ENCODE measurements around the gene PHETA1. TPM values are rescaled to one million over a fixed set of nuclear protein-coding genes. Genes with fewer than 3 reads are reported as not detected.
"Not testable (repeated sequence)": the region's sequence is repeated elsewhere in the genome, so short reads cannot be mapped to it uniquely, and the experiment has no call there.

Gene PHETA1
- total RNA-seq, 1 experiment from 2014 or later = 3.4 TPM

DNA sequence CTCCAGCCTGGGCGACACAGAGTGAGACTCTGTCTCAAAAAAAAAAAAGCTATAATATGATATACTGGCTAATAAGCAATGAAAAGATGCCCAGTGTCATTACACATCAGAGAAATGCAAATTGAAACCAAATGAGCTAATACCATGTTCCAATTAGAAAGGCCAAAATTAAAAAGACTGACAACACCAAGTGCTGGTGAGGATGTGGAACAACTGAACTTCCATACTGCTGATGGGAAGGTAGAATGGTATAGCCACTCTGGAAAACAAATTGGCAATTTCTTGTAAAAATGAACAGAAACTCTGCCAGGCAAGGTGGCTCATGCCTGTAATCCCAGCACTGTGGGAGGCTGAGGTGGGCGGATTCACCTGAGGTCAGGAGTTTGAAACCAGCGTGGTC lies 8.5 kb upstream of the PHETA1 start:
- TF ChIP-seq, protein P1, sequence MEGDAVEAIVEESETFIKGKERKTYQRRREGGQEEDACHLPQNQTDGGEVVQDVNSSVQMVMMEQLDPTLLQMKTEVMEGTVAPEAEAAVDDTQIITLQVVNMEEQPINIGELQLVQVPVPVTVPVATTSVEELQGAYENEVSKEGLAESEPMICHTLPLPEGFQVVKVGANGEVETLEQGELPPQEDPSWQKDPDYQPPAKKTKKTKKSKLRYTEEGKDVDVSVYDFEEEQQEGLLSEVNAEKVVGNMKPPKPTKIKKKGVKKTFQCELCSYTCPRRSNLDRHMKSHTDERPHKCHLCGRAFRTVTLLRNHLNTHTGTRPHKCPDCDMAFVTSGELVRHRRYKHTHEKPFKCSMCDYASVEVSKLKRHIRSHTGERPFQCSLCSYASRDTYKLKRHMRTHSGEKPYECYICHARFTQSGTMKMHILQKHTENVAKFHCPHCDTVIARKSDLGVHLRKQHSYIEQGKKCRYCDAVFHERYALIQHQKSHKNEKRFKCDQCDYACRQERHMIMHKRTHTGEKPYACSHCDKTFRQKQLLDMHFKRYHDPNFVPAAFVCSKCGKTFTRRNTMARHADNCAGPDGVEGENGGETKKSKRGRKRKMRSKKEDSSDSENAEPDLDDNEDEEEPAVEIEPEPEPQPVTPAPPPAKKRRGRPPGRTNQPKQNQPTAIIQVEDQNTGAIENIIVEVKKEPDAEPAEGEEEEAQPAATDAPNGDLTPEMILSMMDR (IDR thresholded peaks at IDR 0.05; ENCODE audit: unreplicated experiment) = no peak
- no peak overlapping the region for H3K4me3 Mint-ChIP-seq (ENCODE audit: unreplicated experiment)
- H3K27ac Mint-ChIP-seq (ENCODE audit: low read depth, unreplicated experiment) = no peak overlapping the region
- no peaks in the 10 kb centered on the region for H3K9me3 Mint-ChIP-seq (ENCODE audit: unreplicated experiment)
- peaks cover 41% of the 10 kb centered on the region for H3K27me3 Mint-ChIP-seq (ENCODE audit: insufficient read depth, unreplicated experiment)
- ChIA-PET POLR2A (no interaction called here), CTCF (interaction anchor here (0.6 to 1.6 kb wide), 3 partner anchors 19 to 284 kb away, joined by 3 to 9 read pairs (median 3); no protein-coding TSS in a partner anchor)
- H3K36me3 Mint-ChIP-seq (ENCODE audit: insufficient read depth, unreplicated experiment) = no peaks in the 10 kb centered on the region
- intact Hi-C loops (cut with micrococcal nuclease) = no loop called here
- no TSS peak for BruUV-seq (replicated peaks)
- no peak for DNase-seq (ENCODE audit: unreplicated experiment)
- no peaks in the 10 kb centered on the region for H3K4me1 Mint-ChIP-seq (ENCODE audit: insufficient read depth, unreplicated experiment)

DNA sequence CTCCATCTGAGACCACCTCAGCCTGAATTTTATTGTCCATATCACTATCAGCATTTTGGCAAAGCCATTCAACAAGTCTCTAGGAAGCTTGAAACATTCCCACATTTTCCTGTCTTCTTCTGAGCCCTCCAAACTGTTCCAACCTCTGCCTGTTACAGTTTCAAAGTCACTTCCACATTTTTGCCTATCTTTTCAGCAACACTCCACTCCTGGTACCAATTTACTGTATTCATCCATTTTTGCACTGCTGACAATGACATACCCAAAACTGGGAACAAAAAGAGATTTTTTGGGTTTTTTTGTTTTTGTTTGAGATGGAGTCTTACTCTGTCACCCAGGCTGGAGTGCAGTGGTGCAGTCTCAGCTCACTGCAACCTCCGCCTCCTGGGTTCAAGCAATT lies 4.3 kb upstream of the PHETA1 start:
- not testable (repeated sequence) for H3K4me1 Mint-ChIP-seq (ENCODE audit: insufficient read depth, unreplicated experiment); H3K36me3 Mint-ChIP-seq (ENCODE audit: insufficient read depth, unreplicated experiment)

DNA sequence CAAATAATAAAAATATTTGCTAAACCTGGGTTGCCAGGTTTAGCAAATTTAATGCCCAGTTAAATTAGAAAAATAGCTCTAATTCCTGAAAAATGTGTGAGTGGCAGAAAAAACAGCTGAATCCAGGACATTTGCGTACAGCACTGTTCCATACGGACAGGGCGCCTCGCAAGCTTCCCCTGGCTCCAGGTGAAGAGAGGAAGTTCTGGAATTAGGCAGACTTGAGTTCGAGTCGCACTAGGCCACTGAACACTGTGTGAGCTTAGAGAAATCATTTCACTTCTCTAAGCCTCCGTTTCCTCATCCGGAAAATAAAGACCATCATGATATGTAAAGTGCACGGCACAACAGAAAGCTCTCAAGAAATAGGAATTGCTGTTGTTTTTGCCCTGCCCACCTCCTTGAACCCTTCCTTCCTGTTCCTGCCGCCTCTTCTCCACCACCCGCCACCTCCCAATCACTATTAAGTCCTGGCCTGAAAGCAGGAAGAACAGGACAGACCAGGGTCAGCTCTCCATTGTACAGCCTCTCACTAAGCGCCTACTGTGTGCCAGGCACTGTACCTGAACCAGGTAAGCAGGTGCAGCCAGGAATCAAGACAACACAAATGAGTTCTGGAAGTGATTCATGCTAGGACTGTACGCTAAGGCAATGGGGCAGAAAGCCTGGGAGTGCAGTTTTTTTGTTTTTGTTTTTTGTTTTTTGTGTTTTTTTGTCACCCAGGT lies 763 bp upstream of the PHETA1 start:
- Mint-ChIP-seq H3K4me1 (ENCODE audit: insufficient read depth, unreplicated experiment) (peaks cover 25% of the 10 kb centered on the region), H3K27ac (ENCODE audit: low read depth, unreplicated experiment) (no peak overlapping the region), H3K27me3 (ENCODE audit: insufficient read depth, unreplicated experiment) (no peaks in the 10 kb centered on the region), H3K4me3 (ENCODE audit: unreplicated experiment) (peak overlapping the region; percentile 80), H3K36me3 (ENCODE audit: insufficient read depth, unreplicated experiment) (no peaks in the 10 kb centered on the region), H3K9me3 (ENCODE audit: unreplicated experiment) (no peaks in the 10 kb centered on the region)
- BruUV-seq (replicated peaks) = no TSS peak
- TF ChIP-seq, protein P1 (IDR thresholded peaks at IDR 0.05; ENCODE audit: unreplicated experiment) = no peak
- POLR2A ChIA-PET = interaction anchor here (0.6 to 2.6 kb wide), 9 partner anchors 13 to 1366 kb away, joined by 3 to 16 read pairs (median 3); no protein-coding TSS in a partner anchor
- CTCF ChIA-PET = interaction anchor here (0.6 to 1.5 kb wide), 7 partner anchors 26 to 910 kb away, joined by 3 to 10 read pairs (median 3); no protein-coding TSS in a partner anchor
- intact Hi-C loops (cut with micrococcal nuclease) = no loop called here
- no peak for DNase-seq (ENCODE audit: unreplicated experiment)

More for the DNA sequence above, 4.3 kb upstream of the PHETA1 start:
- BruUV-seq (replicated peaks); DNase-seq (ENCODE audit: unreplicated experiment); H3K27me3 Mint-ChIP-seq (ENCODE audit: insufficient read depth, unreplicated experiment); POLR2A ChIA-PET; H3K9me3 Mint-ChIP-seq (ENCODE audit: unreplicated experiment); H3K4me3 Mint-ChIP-seq (ENCODE audit: unreplicated experiment); intact Hi-C loops (cut with micrococcal nuclease); H3K27ac Mint-ChIP-seq (ENCODE audit: low read depth, unreplicated experiment): not testable (repeated sequence)
- CTCF ChIA-PET = interaction anchor here (1.4 kb wide), 1 partner anchor 78 kb away, joined by 3 read pairs; no protein-coding TSS in a partner anchor

DNA sequence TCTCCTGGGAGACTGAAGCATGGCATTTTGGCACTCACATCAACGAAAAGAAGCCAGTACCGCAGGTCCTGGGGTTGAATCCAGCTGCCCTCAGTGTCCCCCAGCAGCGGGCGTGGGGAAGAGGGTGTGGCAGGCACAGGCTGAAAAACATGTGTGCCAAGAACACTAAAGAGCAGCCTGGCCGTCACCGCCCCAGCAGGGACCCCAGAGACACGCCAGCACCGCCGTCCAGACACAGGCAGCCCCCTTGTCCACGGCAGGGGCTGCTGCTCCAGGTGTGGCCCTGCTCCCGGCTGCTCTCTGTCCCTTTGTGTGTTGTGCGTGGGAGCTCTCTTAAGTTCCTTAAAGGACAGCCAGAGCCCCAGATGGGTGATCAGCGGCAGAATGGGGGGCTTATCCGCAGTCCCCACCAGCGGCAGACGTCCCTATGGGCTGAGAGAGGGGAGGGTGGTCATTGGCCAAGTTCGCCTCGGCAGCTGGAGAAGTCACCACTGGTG lies 556 bp downstream of the PHETA1 start:
- ChIA-PET POLR2A (interaction anchor here (0.6 to 2.6 kb wide), 4 partner anchors 28 to 625 kb away, joined by 3 to 16 read pairs (median 4); no protein-coding TSS in a partner anchor), CTCF (interaction anchor here (0.6 to 1.8 kb wide), 7 partner anchors 9 to 937 kb away, joined by 3 to 7 read pairs (median 3); no protein-coding TSS in a partner anchor)
- Mint-ChIP-seq H3K4me1 (ENCODE audit: insufficient read depth, unreplicated experiment) (peaks cover 25% of the 10 kb centered on the region), H3K36me3 (ENCODE audit: insufficient read depth, unreplicated experiment) (no peaks in the 10 kb centered on the region), H3K4me3 (ENCODE audit: unreplicated experiment) (peak overlapping the region; percentile 80), H3K27ac (ENCODE audit: low read depth, unreplicated experiment) (no peak overlapping the region), H3K27me3 (ENCODE audit: insufficient read depth, unreplicated experiment) (no peaks in the 10 kb centered on the region), H3K9me3 (ENCODE audit: unreplicated experiment) (no peaks in the 10 kb centered on the region)
- intact Hi-C loops (cut with micrococcal nuclease) = no loop called here
- no peak for DNase-seq (ENCODE audit: unreplicated experiment)
- TF ChIP-seq, protein P1 (IDR thresholded peaks at IDR 0.05; ENCODE audit: unreplicated experiment) = no peak
- no TSS peak for BruUV-seq (replicated peaks)
